Spleen (tissue), 11 donors: ENCODE measurements around the gene ZNF746. TPM values are rescaled to one million over a fixed set of nuclear protein-coding genes. Genes with fewer than 3 reads are reported as not detected.

Experiments used
- DNase-seq: peaks from one replicate; pipeline ENCODE4 v3.0.0-alpha.2; 2020
- H3K27ac ChIP-seq, 8 donors: fragments of 200-600 bp; sonication (generic) in 7 of 8; 1 replicate in 4 of 8; 2 replicates in 4 of 8; pipeline versions ENCODE4 v1.5.0 to v1.8.0; 2016 to 2021; ENCODE audit warnings: inconsistent platforms in 4 of 8, mild to moderate bottlenecking in 4 of 8, moderate library complexity in 1 of 8
- H3K27me3 ChIP-seq, 7 donors: fragments of 200-600 bp; sonication (generic) in 6 of 7; replicated peaks in 1 of 7; 1 replicate in 4 of 7; 2 replicates in 3 of 7; pipeline versions ENCODE4 v1.5.0 to v1.8.0; 2016 to 2021; ENCODE audit warnings: inconsistent platforms in 3 of 7, mild to moderate bottlenecking in 1 of 7
- H3K36me3 ChIP-seq, 6 donors: fragments of 200-600 bp; sonication (generic) in 5 of 6; 1 replicate in 4 of 6; 2 replicates in 2 of 6; pipeline versions ENCODE4 v1.5.0 to v1.8.0; 2016 to 2021; ENCODE audit warnings: inconsistent platforms in 2 of 6
- H3K4me1 ChIP-seq, 6 donors: fragments of 200-600 bp; sonication (generic) in 5 of 6; 1 replicate in 3 of 6; 2 replicates in 3 of 6; pipeline versions ENCODE4 v1.5.0 to v1.8.0; 2016 to 2021; ENCODE audit warnings: inconsistent platforms in 3 of 6
- H3K4me3 ChIP-seq, 8 donors: fragments of 200-600 bp; sonication (generic) in 7 of 8; 1 replicate in 4 of 8; 2 replicates in 4 of 8; pipeline versions ENCODE4 v1.5.0 to v1.8.0; 2016 to 2021; ENCODE audit warnings: inconsistent platforms in 4 of 8, mild to moderate bottlenecking in 4 of 8, moderate library complexity in 2 of 8
- H3K9me3 ChIP-seq, 8 donors: fragments of 200-600 bp; sonication (generic) in 7 of 8; 1 replicate in 4 of 8; 2 replicates in 4 of 8; pipeline versions ENCODE4 v1.5.0 to v1.8.0; 2016 to 2021; ENCODE audit warnings: inconsistent platforms in 4 of 8
- POLR2A ChIP-seq, 3 donors: fragments of 450-650 bp; IDR thresholded peaks; one replicate each; pipeline ENCODE4 v1.5.1; 2017; ENCODE audit warnings: antibody characterized with exemption in 3 of 3, mild to moderate bottlenecking in 1 of 3
- POLR2AphosphoS5 ChIP-seq, 3 donors: sonication (generic); formaldehyde crosslinking; IDR thresholded peaks; one replicate each; pipeline ENCODE4 v1.5.1; 2017; ENCODE audit warnings: antibody characterized with exemption in 3 of 3
- WGBS, 5 donors: extraction: QIAGEN DNeasy Blood & Tissue Kit in 3 of 5; methylation state at CpG; one replicate each; pipeline versions ENCODE4 v1.1.5 to v1.1.7; 2013 to 2018; 5-methylcytosine and 5-hydroxymethylcytosine counted together
- intact Hi-C: fragments of 100-400 bp; cut with DNase I; formaldehyde crosslinking; loops from one replicate; pipeline ENCODE4 v1.15.0; 2023; ENCODE audit warnings: low total_unique reads
- polyA plus RNA-seq, 3 donors: library from polyadenylated mRNA; stranded (reverse); fragments of 200-250 nt; gene quantifications; one replicate each; pipeline ENCODE4 v1.2.1, GENCODE V29; 2013
- total RNA-seq, 7 donors: library from RNA; depleted of rRNA in 3 of 7; stranded (reverse); fragments of >200 nt in 3 of 7; fragmentation: NEBNext Ultra II Directional in 4 of 7; extraction: Animal tissue kit (Norgen Biotek cat#: 25700) in 4 of 7; gene quantifications; one replicate each; pipeline versions ENCODE4 v1.1.0 to v1.2.1, GENCODE V29; 2016 to 2021
- TF ChIP-seq, protein P1 (sequence below), 11 experiments: fragments of 200-600 bp in 7 of 11; fragments of 450-650 bp in 4 of 11; sonication (generic) in 4 of 11; IDR thresholded peaks in 8 of 11; conservative IDR thresholded peaks in 3 of 11; 1 replicate in 7 of 11; 2 replicates in 4 of 11; pipeline versions ENCODE4 v1.4.0 to v1.8.0; 2016 to 2021; ENCODE audit warnings: antibody characterized with exemption in 11 of 11, inconsistent platforms in 4 of 11, mild to moderate bottlenecking in 1 of 11
- donor health status: healthy with polysubstance abuse.
- donor health status: DM: no; HTN: no; CAD: no; lungs with moderate emphysema.
- donor health status: DM: no; HTN: no; CAD: no.
- donor health status: Bipolar disorder and iron deficiency.
- donor health status: healthy.
- donor health status: DM: no; HTN: no; CAD: no.
- donor health status: DM: yes; HTN: yes; CAD: no.

The ZNF746 gene
- total and polyA plus RNA-seq, 10 donors, result 6.1 to 46.5 (median 30.7) TPM

DNA sequence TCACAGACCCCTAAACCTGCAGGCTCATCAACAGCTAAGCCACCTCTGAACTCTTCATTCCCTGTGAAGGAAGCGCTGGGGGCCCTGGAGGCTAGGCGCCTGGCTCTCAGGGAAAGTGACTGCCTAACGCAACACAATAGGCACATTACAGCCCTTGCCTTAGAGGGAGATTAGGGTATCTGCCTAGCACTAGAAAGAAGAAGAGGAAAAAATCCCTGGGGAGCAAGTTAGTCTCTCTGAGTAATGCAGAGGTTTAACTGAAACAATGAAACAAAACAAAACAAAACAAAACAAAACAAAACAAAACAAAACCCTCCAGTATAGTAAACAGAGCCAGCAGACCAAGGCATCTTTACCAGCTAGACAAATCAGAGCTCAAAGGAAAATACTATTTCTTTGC lies 39.4 kb downstream of the ZNF746 start:
- Histone ChIP-seq H3K4me3 (no peak overlapping the region), H3K27ac (no peak overlapping the region), H3K9me3 (no peaks in the 10 kb centered on the region), H3K4me1 (peaks cover 9 to 46% (median 25%) of the 10 kb centered on the region in 6 donors), H3K36me3 (peaks cover 0 to 40% (median 26%) of the 10 kb centered on the region in 6 donors), H3K27me3 (peaks cover 0 to 19% (median 0%) of the 10 kb centered on the region in 7 donors)
- WGBS, 5 donors, result 87 to 98% (median 93%) methylated on average over 3 of the region's 3 CpGs
- TF ChIP-seq, protein P1, sequence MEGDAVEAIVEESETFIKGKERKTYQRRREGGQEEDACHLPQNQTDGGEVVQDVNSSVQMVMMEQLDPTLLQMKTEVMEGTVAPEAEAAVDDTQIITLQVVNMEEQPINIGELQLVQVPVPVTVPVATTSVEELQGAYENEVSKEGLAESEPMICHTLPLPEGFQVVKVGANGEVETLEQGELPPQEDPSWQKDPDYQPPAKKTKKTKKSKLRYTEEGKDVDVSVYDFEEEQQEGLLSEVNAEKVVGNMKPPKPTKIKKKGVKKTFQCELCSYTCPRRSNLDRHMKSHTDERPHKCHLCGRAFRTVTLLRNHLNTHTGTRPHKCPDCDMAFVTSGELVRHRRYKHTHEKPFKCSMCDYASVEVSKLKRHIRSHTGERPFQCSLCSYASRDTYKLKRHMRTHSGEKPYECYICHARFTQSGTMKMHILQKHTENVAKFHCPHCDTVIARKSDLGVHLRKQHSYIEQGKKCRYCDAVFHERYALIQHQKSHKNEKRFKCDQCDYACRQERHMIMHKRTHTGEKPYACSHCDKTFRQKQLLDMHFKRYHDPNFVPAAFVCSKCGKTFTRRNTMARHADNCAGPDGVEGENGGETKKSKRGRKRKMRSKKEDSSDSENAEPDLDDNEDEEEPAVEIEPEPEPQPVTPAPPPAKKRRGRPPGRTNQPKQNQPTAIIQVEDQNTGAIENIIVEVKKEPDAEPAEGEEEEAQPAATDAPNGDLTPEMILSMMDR (IDR thresholded peaks at IDR 0.05 in 8 of 11, conservative IDR thresholded peaks at IDR 0.05 in 3 of 11), result no peak
- TF ChIP-seq POLR2A (IDR thresholded peaks at IDR 0.05), result no peak
- TF ChIP-seq POLR2AphosphoS5 (IDR thresholded peaks at IDR 0.05), result no peak
- intact Hi-C loops, result no loop called here
- DNase-seq, result no peak

DNA sequence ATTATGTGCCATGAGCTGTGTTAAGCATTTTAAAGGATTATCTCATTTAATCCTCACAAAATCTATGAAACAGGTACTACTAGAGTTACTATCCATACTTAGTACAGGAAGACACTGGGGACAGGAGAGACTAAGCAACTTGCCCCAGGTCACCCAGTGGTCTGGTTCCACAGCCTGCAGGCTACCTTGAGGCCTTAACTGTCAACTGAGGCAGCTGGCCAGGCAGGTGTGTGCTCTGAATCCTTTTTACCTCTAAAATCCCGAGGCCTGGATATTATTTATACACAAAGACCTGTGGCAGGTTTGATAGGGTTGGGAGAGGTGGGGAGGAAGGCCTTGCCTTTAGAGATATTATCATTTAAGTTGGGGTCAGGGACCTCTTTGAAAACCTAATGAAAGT lies 39.8 kb downstream of the ZNF746 start:
- H3K4me1 ChIP-seq, result peaks cover 9 to 46% (median 25%) of the 10 kb centered on the region in 6 donors
- WGBS, 5 donors, result 82 to 93% (median 91%) methylated on average over 1 of the region's 1 CpG
- peaks cover 0 to 19% (median 0%) of the 10 kb centered on the region in 7 donors for H3K27me3 ChIP-seq
- no peak overlapping the region for H3K4me3 ChIP-seq
- no peak overlapping the region for H3K27ac ChIP-seq
- H3K9me3 ChIP-seq, result no peaks in the 10 kb centered on the region
- H3K36me3 ChIP-seq, result peaks cover 0 to 44% (median 30%) of the 10 kb centered on the region in 6 donors
- intact Hi-C loops, result no loop called here
- DNase-seq, result no peak
- TF ChIP-seq POLR2AphosphoS5 (IDR thresholded peaks at IDR 0.05), result no peak
- TF ChIP-seq POLR2A (IDR thresholded peaks at IDR 0.05), result no peak
- TF ChIP-seq, protein P1 (IDR thresholded peaks at IDR 0.05 in 8 of 11, conservative IDR thresholded peaks at IDR 0.05 in 3 of 11), result no peak

DNA sequence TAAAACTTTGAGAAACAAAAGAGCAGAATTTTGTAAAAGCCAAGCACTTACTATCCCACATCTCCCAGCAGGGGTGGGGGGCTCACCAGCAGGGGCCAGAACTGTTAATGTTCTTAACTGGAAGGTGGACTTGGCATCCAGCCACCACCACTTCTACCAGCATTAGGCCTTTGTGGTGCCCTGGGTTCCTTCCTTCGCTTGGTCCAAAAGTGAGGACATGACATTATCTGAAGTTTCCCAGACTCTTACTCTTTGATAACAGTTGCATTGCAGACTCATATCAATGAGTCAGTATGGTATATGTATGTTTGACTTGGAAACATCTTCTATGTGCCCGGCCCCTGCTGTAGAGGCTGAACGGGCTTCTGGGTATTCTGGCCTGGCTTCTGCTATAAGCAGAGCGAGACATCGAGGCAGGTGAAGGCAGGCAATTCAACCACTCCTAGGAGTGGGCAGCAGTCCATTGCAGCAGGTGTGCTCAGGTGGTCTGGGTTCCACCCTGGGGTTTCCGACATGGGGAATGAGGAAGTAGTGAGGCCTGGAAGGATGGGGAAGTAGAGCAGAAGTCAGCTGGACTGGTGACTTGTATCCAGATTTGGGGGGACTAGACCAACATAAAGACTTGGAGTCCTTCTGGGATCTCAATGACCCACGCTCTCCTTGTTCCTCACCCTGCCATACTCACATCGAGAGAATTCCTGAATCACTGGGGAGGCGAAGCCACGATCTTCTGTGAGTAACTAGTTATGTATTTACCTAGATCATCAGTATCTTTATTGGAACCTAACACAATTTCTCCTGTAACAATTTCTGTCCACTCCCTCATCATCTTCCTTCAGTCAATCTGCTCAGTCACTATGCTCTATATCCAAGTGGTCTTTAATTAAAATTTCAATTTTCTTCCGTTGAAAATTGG lies 40.8 kb downstream of the ZNF746 start:
- H3K4me1 ChIP-seq, result peaks cover 9 to 46% (median 25%) of the 10 kb centered on the region in 6 donors
- 85 to 90% (median 89%) methylated on average over 11 of the region's 11 CpGs for WGBS, 5 donors
- DNase-seq, result no peak
- no peaks in the 10 kb centered on the region for H3K9me3 ChIP-seq
- peaks cover 0 to 19% (median 0%) of the 10 kb centered on the region in 7 donors for H3K27me3 ChIP-seq
- H3K4me3 ChIP-seq, result no peak overlapping the region
- TF ChIP-seq, protein P1 (IDR thresholded peaks at IDR 0.05 in 8 of 11, conservative IDR thresholded peaks at IDR 0.05 in 3 of 11), result no peak
- TF ChIP-seq POLR2A (IDR thresholded peaks at IDR 0.05) (no peak), POLR2AphosphoS5 (IDR thresholded peaks at IDR 0.05) (no peak)
- H3K36me3 ChIP-seq, result peaks cover 0 to 54% (median 34%) of the 10 kb centered on the region in 6 donors
- intact Hi-C loops, result no loop called here
- no peak overlapping the region for H3K27ac ChIP-seq
